SK-N-SH (cell line): Measurements from ENCODE around the gene ANGPTL4. TPM values are rescaled to one million over a fixed set of nuclear protein-coding genes. Genes with fewer than 3 reads are reported as not detected.
"Not testable (repeated sequence)": the region's sequence is repeated elsewhere in the genome, so short reads cannot be mapped to it uniquely, and the experiment has no call there.

ENCODE experiments used
- CTCF ChIA-PET: fragments of 300-600, 350-600 bp; formaldehyde crosslinking; extraction: SDS; loops from one replicate; lab custom pipeline; 2021; lab: Yijun Ruan, JAX
- POLR2A ChIA-PET: fragments of 350-600 bp; sonication (Branson Sonifier 250); formaldehyde crosslinking; extraction: SDS; loops from one replicate; lab custom pipeline; 2020; ENCODE audit warnings: antibody characterized with exemption, inconsistent platforms; lab: Yijun Ruan, JAX
- DNase-seq: peaks from one replicate; pipeline ENCODE4 v3.0.0; 2012
- H2AFZ ChIP-seq: fragments of 200-600 bp; sonication (generic); 2 replicates; pipeline ENCODE4 v1.8.1; 2016; ENCODE audit warnings: antibody characterized with exemption, mild to moderate bottlenecking, low read depth
- H3F3A ChIP-seq: fragments of 200-600 bp; sonication (generic); replicated peaks from 2 replicates; pipeline ENCODE3; 2016; ENCODE audit warnings: antibody characterized with exemption, mild to moderate bottlenecking; ENCODE audit not compliant: insufficient read depth
- H3K27ac ChIP-seq, 2 experiments: fragments of 200-500 bp in 1 of 2; fragments of 200-600 bp in 1 of 2; sonication (Bioruptor generic) in 1 of 2; sonication (generic), shearing (Covaris generic) in 1 of 2; 2 replicates each; pipeline versions ENCODE4 v1.5.1 to v1.6.1; 2014 to 2016; ENCODE audit warnings: low read depth in 2 of 2, inconsistent platforms in 1 of 2, low read length in 1 of 2, mild to moderate bottlenecking in 1 of 2, mixed read lengths in 1 of 2
- H3K27me3 ChIP-seq: fragments of 200-600 bp; sonication (generic), shearing (Covaris generic); 2 replicates; pipeline ENCODE4 v1.6.1; 2016; ENCODE audit warnings: mixed run types; ENCODE audit not compliant: insufficient read depth
- H3K36me3 ChIP-seq, 2 experiments: fragments of 200-500 bp in 1 of 2; fragments of 200-600 bp in 1 of 2; sonication (Bioruptor generic) in 1 of 2; sonication (generic) in 1 of 2; replicated peaks in 1 of 2; 2 replicates each; pipeline versions ENCODE3 to v1.5.1; 2014 to 2016; ENCODE audit warnings: low read length in 1 of 2, mild to moderate bottlenecking in 1 of 2; ENCODE audit not compliant: insufficient read depth in 2 of 2, control insufficient read depth in 1 of 2
- H3K4me1 ChIP-seq, 2 experiments: fragments of 200-500 bp in 1 of 2; fragments of 200-600 bp in 1 of 2; sonication (Bioruptor generic) in 1 of 2; sonication (generic), shearing (Covaris generic) in 1 of 2; 2 replicates each; pipeline versions ENCODE4 v1.5.1 to v1.6.1; 2014 to 2016; ENCODE audit warnings: low read depth in 1 of 2, low read length in 1 of 2, mixed run types in 1 of 2; ENCODE audit not compliant: insufficient read depth in 2 of 2, control insufficient read depth in 1 of 2
- H3K4me2 ChIP-seq: fragments of 200-600 bp; sonication (generic), shearing (Covaris generic); 2 replicates; pipeline ENCODE4 v1.6.1; 2017; ENCODE audit warnings: mixed run types
- H3K4me3 ChIP-seq, 2 experiments: fragments of 200-500 bp in 1 of 2; fragments of 200-600 bp in 1 of 2; sonication (Bioruptor generic) in 1 of 2; sonication (generic), shearing (Covaris generic) in 1 of 2; 2 replicates each; pipeline versions ENCODE4 v1.5.1 to v1.8.1; 2014 to 2016; ENCODE audit warnings: low read depth in 2 of 2, inconsistent platforms in 1 of 2, low read length in 1 of 2, mild to moderate bottlenecking in 1 of 2, mixed read lengths in 1 of 2, moderate library complexity in 1 of 2
- H3K79me2 ChIP-seq: fragments of 200-600 bp; sonication (generic); 2 replicates; pipeline ENCODE4 v1.8.1; 2017; ENCODE audit warnings: mild to moderate bottlenecking; ENCODE audit not compliant: insufficient read depth
- H3K9ac ChIP-seq: fragments of 200-600 bp; sonication (generic); 2 replicates; pipeline ENCODE4 v1.6.1; 2017; ENCODE audit warnings: mixed run types
- H3K9me2 ChIP-seq: fragments of 200-600 bp; sonication (generic); 2 replicates; pipeline ENCODE4 v1.6.1; 2017; ENCODE audit warnings: mixed run types
- H3K9me3 ChIP-seq: fragments of 200-600 bp; sonication (generic); 2 replicates; pipeline ENCODE4 v1.6.1; 2017; ENCODE audit warnings: mixed run types, mild to moderate bottlenecking, moderate library complexity
- H4K20me1 ChIP-seq: fragments of 200-600 bp; sonication (generic); 2 replicates; pipeline ENCODE4 v1.6.1; 2017; ENCODE audit warnings: mild to moderate bottlenecking, mixed run types; ENCODE audit not compliant: insufficient read depth
- CTCF ChIP-seq: fragments of 200-600 bp; sonication (generic); IDR thresholded peaks from 2 replicates; pipeline ENCODE4 v1.6.1; 2017; ENCODE audit warnings: antibody characterized with exemption, mild to moderate bottlenecking, moderate library complexity
- ELF1 ChIP-seq: IDR thresholded peaks from 2 replicates; pipeline ENCODE4 v1.4.0; 2012
- EP300 ChIP-seq, 2 experiments: IDR thresholded peaks; 2 replicates each; pipeline versions ENCODE4 v1.4.0 to v1.6.1; 2012; ENCODE audit warnings: borderline replicate concordance in 1 of 2, low read depth in 1 of 2, low read length in 1 of 2
- FOXJ3 ChIP-seq: sonication (generic); formaldehyde crosslinking; IDR thresholded peaks from 2 replicates; pipeline ENCODE4 v1.5.1; 2020; ENCODE audit warnings: mild to moderate bottlenecking, missing genetic modification reagents
- JUND ChIP-seq: IDR thresholded peaks from 2 replicates; pipeline ENCODE4 v1.4.0; 2012
- MXI1 ChIP-seq: IDR thresholded peaks from 2 replicates; pipeline ENCODE4 v1.6.1; 2012; ENCODE audit warnings: mild to moderate bottlenecking, low read depth, low read length, improper control_type of control experiment
- POLR2AphosphoS5 ChIP-seq: IDR thresholded peaks from 2 replicates; pipeline ENCODE4 v1.6.1; 2012; ENCODE audit warnings: low read depth, low read length
- RAD21 ChIP-seq: IDR thresholded peaks from 2 replicates; pipeline ENCODE4 v1.6.1; 2012; ENCODE audit warnings: mild to moderate bottlenecking, low read length
- REST ChIP-seq: IDR thresholded peaks from 2 replicates; pipeline ENCODE4 v1.6.1; 2012; ENCODE audit warnings: mild to moderate bottlenecking, low read depth, low read length, moderate library complexity
- SIN3A ChIP-seq: IDR thresholded peaks from 2 replicates; pipeline ENCODE4 v1.6.1; 2012; ENCODE audit warnings: low read depth, mild to moderate bottlenecking, low read length, moderate library complexity, borderline replicate concordance
- SMC3 ChIP-seq: IDR thresholded peaks from 2 replicates; pipeline ENCODE4 v1.6.1; 2012; ENCODE audit warnings: low read depth, low read length, improper control_type of control experiment
- TEAD4 ChIP-seq: IDR thresholded peaks from 2 replicates; pipeline ENCODE4 v1.4.0; 2012; ENCODE audit warnings: mild to moderate bottlenecking, borderline replicate concordance; ENCODE audit not compliant: insufficient read depth
- USF1 ChIP-seq: IDR thresholded peaks from 2 replicates; pipeline ENCODE4 v1.4.0; 2012; ENCODE audit warnings: low read depth, borderline replicate concordance
- WGBS: methylation state at CpG from one replicate; pipeline ENCODE4 v1.1.6; 2017; ENCODE audit warnings: low lambda C conversion rate; 5-methylcytosine and 5-hydroxymethylcytosine counted together
- polyA plus RNA-seq, 3 experiments: library from polyadenylated mRNA; depleted of rRNA; stranded (reverse); fragments of >200 nt; gene quantifications; 2 replicates each; pipeline ENCODE4 v1.2.3, GENCODE V29; 2012
- TF ChIP-seq, protein P1 (sequence below): fragments of 150-350 bp; IDR thresholded peaks from 2 replicates; pipeline ENCODE4 v1.6.1; 2016; ENCODE audit warnings: mild to moderate bottlenecking, low read depth, low read length
- TF ChIP-seq, protein P2 (sequence below): IDR thresholded peaks from 2 replicates; pipeline ENCODE4 v1.4.0; 2012; ENCODE audit warnings: low read depth

The ANGPTL4 gene
- polyA plus RNA-seq, 1 of the 3 experiments (the other 2 are of a cell fraction), result 62.5 TPM

DNA sequence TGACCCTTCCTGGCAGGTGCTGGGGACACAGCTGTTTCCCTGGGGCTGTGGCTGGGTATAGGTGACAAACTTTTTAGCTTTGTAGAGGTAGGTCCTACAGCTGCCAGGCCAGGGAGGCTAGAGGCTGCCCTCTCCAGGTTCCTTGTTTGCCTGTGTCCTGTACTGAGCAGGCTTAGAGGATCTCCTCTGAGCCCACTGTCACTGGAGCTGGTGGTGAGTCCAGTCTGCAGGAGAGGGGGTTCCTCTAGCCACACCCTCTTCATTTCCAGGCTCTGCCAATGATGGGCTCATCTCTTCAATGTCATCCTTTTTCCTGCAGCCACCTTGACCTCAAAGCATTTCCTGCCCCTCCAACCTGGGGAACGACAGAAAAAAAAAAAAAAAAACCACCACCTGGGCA is 13.6 kb downstream of the ANGPTL4 start:
- Histone ChIP-seq H3K9me2 (no peaks in the 10 kb centered on the region), H3K27me3 (no peaks in the 10 kb centered on the region), H3K4me3 (no peak overlapping the region), H3K9me3 (no peaks in the 10 kb centered on the region), H3K36me3 (peaks cover 4 to 9% of the 10 kb centered on the region in 2 experiments), H3K4me2 (no peak overlapping the region), H3K79me2 (no peaks in the 10 kb centered on the region), H4K20me1 (no peaks in the 10 kb centered on the region), H3K9ac (no peak overlapping the region), H2AFZ (no peak overlapping the region), H3F3A (no peaks in the 10 kb centered on the region), H3K4me1 (no peaks in the 10 kb centered on the region), H3K27ac (no peak overlapping the region)
- whole genome bisulfite sequencing, result 50% methylated on average over 1 of the region's 1 CpG
- no peak for TF ChIP-seq JUND
- no peak for TF ChIP-seq EP300 (IDR thresholded peaks at IDR 0.05; ENCODE audit: borderline replicate concordance in 1 of 2, low read depth in 1 of 2, low read length in 1 of 2)
- no peak for TF ChIP-seq ELF1
- TF ChIP-seq FOXJ3 (CRISPR knock-in tag), result no peak
- no peak for TF ChIP-seq USF1
- TF ChIP-seq TEAD4, result no peak
- TF ChIP-seq, protein P1, sequence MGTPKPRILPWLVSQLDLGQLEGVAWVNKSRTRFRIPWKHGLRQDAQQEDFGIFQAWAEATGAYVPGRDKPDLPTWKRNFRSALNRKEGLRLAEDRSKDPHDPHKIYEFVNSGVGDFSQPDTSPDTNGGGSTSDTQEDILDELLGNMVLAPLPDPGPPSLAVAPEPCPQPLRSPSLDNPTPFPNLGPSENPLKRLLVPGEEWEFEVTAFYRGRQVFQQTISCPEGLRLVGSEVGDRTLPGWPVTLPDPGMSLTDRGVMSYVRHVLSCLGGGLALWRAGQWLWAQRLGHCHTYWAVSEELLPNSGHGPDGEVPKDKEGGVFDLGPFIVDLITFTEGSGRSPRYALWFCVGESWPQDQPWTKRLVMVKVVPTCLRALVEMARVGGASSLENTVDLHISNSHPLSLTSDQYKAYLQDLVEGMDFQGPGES, result no peak
- TF ChIP-seq CTCF, result no peak
- TF ChIP-seq MXI1, result no peak
- no peak for TF ChIP-seq SIN3A
- TF ChIP-seq POLR2AphosphoS5, result no peak
- no peak for TF ChIP-seq RAD21
- TF ChIP-seq, protein P2, sequence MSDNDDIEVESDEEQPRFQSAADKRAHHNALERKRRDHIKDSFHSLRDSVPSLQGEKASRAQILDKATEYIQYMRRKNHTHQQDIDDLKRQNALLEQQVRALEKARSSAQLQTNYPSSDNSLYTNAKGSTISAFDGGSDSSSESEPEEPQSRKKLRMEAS, result no peak
- TF ChIP-seq SMC3, result no peak
- TF ChIP-seq REST, result no peak
- ChIA-PET POLR2A (no interaction called here), CTCF (interaction anchor here (1.0 to 1.2 kb wide), 2 partner anchors 15 to 24 kb away, joined by 3 to 4 read pairs; no protein-coding TSS in a partner anchor)
- DNase-seq, result no peak

DNA sequence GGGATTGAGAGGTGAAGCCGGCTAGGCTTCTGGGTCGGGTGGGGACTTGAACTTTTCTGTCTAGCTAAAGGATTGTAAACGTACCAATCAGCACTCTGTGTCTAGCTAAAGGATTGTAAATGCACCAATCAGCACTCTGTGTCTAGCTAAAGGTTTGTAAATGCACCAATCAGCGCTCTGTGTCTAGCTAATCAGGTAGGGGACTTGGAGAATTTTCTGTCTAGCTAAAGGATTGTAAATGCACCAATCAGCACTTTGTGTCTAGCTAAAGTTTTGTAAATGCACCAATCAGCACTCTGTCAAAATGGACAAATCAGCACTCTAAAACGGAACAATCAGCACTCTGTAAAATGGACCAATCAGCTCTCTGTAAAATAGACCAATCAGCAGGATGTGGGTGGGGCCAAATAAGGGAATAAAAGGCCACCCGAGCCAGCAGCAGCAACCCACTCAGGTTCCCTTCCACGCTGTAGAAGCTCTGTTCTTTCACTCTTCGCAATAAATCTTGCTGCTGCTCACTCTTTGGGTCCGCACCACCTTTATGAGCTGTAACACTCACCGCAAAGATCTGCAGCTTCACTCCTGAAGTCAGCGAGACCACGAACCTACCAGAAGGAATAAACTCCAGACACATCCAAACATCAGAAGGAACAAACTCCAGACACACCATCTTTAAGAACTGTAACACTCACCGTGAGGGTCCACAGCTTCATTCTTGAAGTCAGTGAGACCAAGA is 15.4 kb downstream of the ANGPTL4 start:
- H3K4me3 ChIP-seq, H3K9me2 ChIP-seq, H3K4me2 ChIP-seq, H3K79me2 ChIP-seq, H3K9ac ChIP-seq, H3K4me1 ChIP-seq, H4K20me1 ChIP-seq, H3K27ac ChIP-seq, H3K36me3 ChIP-seq, DNase-seq, H3K27me3 ChIP-seq, H3K9me3 ChIP-seq, H3F3A ChIP-seq, H2AFZ ChIP-seq: not testable (repeated sequence)
- CTCF ChIA-PET, result interaction anchor here (1.0 to 1.2 kb wide), 2 partner anchors 26 to 199 kb away, joined by 3 read pairs; no protein-coding TSS in a partner anchor
- WGBS, result 97% methylated on average over 12 of the region's 13 CpGs
- POLR2A ChIA-PET, result interaction anchor here (1.0 to 1.2 kb wide), 2 partner anchors 56 to 65 kb away, joined by 3 read pairs; partner anchors contain the start of gene HNRNPM
